HEK293T (cell line): ENCODE data around the gene NSA2.
"Not testable (repeated sequence)": the region's sequence is repeated elsewhere in the genome, so short reads cannot be mapped to it uniquely, and the experiment has no call there.

ENCODE experiments used
- CTCF ChIA-PET: fragments of 350-600 bp; formaldehyde crosslinking; extraction: SDS; loops from one replicate; lab custom pipeline; 2021; ENCODE audit warnings: antibody characterized with exemption, inconsistent platforms; lab: Yijun Ruan, JAX
- POLR2A ChIA-PET: fragments of 350-600 bp; formaldehyde crosslinking; extraction: SDS; loops from one replicate; lab custom pipeline; 2020; ENCODE audit warnings: antibody characterized with exemption, inconsistent platforms; lab: Yijun Ruan, JAX
- DNase-seq: peaks from one replicate; pipeline ENCODE4 v3.0.0; 2012; ENCODE audit warnings: mixed read lengths; ENCODE audit errors: extremely low spot score
- ARNT ChIP-seq: fragments of 450-650 bp; IDR thresholded peaks from 2 replicates; pipeline ENCODE4 v1.6.1; 2017; ENCODE audit warnings: mild to moderate bottlenecking
- BHLHE40 ChIP-seq: fragments of 450-650 bp; IDR thresholded peaks from 2 replicates; pipeline ENCODE4 v1.6.1; 2016; ENCODE audit warnings: mild to moderate bottlenecking, moderate library complexity, borderline replicate concordance
- CTBP1 ChIP-seq: fragments of 450-650 bp; IDR thresholded peaks from 2 replicates; pipeline ENCODE4 v1.6.1; 2016; ENCODE audit warnings: borderline replicate concordance
- ELF4 ChIP-seq: fragments of 450-650 bp; IDR thresholded peaks from 2 replicates; pipeline ENCODE4 v1.6.1; 2017; ENCODE audit warnings: antibody characterized with exemption
- FOXA1 ChIP-seq: fragments of 450-650 bp; IDR thresholded peaks from 2 replicates; pipeline ENCODE4 v1.6.1; 2016; ENCODE audit warnings: mild to moderate bottlenecking
- FOXK2 ChIP-seq: fragments of 450-650 bp; IDR thresholded peaks from 2 replicates; pipeline ENCODE4 v1.6.1; 2016; ENCODE audit warnings: mild to moderate bottlenecking
- FOXM1 ChIP-seq: fragments of 450-650 bp; IDR thresholded peaks from 2 replicates; pipeline ENCODE4 v1.6.1; 2017; ENCODE audit warnings: mild to moderate bottlenecking, borderline replicate concordance
- HDGF ChIP-seq: fragments of 450-650 bp; IDR thresholded peaks from 2 replicates; pipeline ENCODE4 v1.6.1; 2017; ENCODE audit warnings: antibody characterized with exemption, borderline replicate concordance
- L3MBTL2 ChIP-seq: fragments of 450-650 bp; conservative IDR thresholded peaks from 2 replicates; pipeline ENCODE4 v1.6.1; 2016; ENCODE audit warnings: mild to moderate bottlenecking
- LEF1 ChIP-seq: fragments of 450-650 bp; IDR thresholded peaks from 2 replicates; pipeline ENCODE4 v1.6.1; 2017; ENCODE audit warnings: mild to moderate bottlenecking, borderline replicate concordance
- NFRKB ChIP-seq: fragments of 450-650 bp; IDR thresholded peaks from 2 replicates; pipeline ENCODE4 v1.6.1; 2016; ENCODE audit warnings: mild to moderate bottlenecking, moderate library complexity
- PKNOX1 ChIP-seq: fragments of 450-650 bp; IDR thresholded peaks from 2 replicates; pipeline ENCODE4 v1.6.1; 2016
- SP1 ChIP-seq: fragments of 450-650 bp; IDR thresholded peaks from 2 replicates; pipeline ENCODE4 v1.6.1; 2017
- SUZ12 ChIP-seq: fragments of 450-650 bp; IDR thresholded peaks from 2 replicates; pipeline ENCODE4 v1.6.1; 2016; ENCODE audit warnings: mild to moderate bottlenecking
- TARDBP ChIP-seq: fragments of 450-650 bp; IDR thresholded peaks from 2 replicates; pipeline ENCODE4 v1.6.1; 2016
- ZNF384 ChIP-seq: fragments of 450-650 bp; IDR thresholded peaks from 2 replicates; pipeline ENCODE4 v1.6.1; 2016

NSA2 gene

DNA sequence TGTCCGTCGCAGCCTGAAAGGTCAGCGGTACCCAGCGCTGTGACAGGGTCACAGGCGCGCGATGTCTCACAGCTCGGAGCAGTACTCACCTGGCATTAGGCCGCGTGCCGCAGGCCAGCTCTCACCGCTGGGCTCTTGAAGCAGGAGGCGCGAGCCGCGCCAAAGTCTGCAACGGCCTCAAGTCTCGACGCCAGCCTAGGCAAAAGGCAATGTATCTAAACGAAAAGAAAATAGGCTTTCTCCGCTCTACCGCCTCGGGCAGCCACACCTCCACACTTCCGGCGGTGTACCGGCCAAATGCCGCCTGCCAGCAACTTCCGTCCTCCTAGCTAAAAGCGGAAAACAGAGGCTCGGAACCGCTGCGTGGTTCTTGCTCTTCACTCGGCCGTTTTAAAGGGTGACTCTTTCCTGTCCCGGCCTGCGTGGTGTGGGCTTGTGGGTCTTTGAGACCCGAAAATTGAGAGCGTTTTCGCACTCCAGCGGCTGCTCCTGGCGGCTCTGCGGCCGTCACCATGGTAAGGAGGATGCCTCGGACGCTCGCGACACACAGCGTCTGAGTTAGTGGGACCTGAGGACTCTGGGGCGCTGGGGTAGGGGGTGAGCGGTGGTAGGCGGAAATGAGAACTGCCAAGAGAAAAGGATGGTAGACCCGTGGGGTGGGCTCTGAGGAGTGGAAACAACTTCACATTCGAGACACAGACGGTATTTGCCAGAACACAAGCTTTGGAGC lies at the start of gene NSA2, which contains the start of gene GFM2:
TSS of gene NSA2 (plus strand) at position 401 of the 730 bp plus-strand sequence. CDS start at position 513, 112 bp downstream.
TSS of gene GFM2 (minus strand) at position 269 of the 730 bp plus-strand sequence. CDS start 3,375 bp downstream, outside the sequence.
- CTCF ChIA-PET = interaction anchor here (0.6 kb wide), 2 partner anchors 137 to 1955 kb away, joined by 3 read pairs; no protein-coding TSS in a partner anchor
- POLR2A ChIA-PET = interaction anchor here (0.6 to 1.8 kb wide), 6 partner anchors 10 to 132 kb away, joined by 3 to 6 read pairs (median 4); no protein-coding TSS in a partner anchor
- no peak for TF ChIP-seq HDGF
- TF ChIP-seq SP1 = peak; percentile 32; the same call in 1 of the 2 replicates
- TF ChIP-seq ELF4 = peak; percentile 75
- peak; percentile 66 for TF ChIP-seq L3MBTL2
- TF ChIP-seq FOXM1 = peak; percentile 94
- TF ChIP-seq NFRKB = no peak
- TF ChIP-seq FOXK2 = peak; percentile 68; the same call in 1 of the 2 replicates
- no peak for TF ChIP-seq ZNF384
- peak; percentile 92 for TF ChIP-seq CTBP1
- peak; percentile 57 for TF ChIP-seq PKNOX1
- TF ChIP-seq TARDBP = no peak
- no peak for TF ChIP-seq BHLHE40
- TF ChIP-seq LEF1 = peak; percentile 46; the same call in 1 of the 2 replicates
- TF ChIP-seq ARNT = peak; percentile 27; the same call in 1 of the 2 replicates
- no peak for TF ChIP-seq FOXA1
- TF ChIP-seq SUZ12 = no peak
- DNase-seq = peak; percentile 81

DNA sequence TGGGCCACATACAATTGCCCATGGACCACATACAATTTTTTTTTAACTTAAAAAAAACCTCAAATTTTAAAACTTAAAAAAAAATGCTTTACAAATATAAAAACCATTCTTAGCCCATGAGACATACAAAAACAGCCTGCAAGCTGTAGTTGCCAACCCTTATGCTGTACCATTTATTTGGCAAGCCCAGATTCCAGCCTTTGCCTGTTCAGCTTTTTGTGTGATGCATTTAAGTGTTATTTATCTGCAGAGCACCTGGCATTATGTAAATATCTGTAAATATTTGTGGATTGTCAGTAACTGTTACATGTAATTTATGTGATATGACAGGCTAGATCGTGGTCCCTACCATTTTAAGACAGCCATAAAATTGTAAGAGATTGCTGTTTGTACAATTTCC lies 49.5 kb upstream of the NSA2 start:
- CTCF ChIA-PET = interaction anchor here (0.7 kb wide), 1 partner anchor 803 kb away, joined by 3 read pairs; no protein-coding TSS in a partner anchor

DNA sequence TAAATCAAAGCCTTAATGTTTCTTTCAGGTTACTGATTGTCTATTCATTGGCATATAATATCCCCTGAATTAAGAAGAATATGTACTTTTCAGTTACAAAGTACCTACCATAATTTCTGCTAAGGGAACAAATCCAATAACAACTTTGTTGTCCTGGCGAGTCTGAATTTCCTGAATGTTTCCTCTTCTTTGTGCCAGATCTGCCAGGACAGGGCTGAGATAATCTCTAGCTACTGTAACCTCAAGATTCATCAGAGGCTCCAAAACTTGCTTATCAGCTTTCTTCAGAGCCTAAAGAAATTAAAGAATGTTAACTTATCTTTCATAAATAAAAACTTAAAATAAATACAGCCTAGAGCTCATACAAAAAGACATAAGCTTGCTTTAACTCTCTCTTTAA lies 44.8 kb upstream of the NSA2 start:
- POLR2A ChIA-PET = no interaction called here
- TF ChIP-seq LEF1 (no peak), CTBP1 (no peak), ELF4 (no peak), PKNOX1 (no peak), SP1 (no peak), FOXA1 (no peak), FOXK2 (no peak), TARDBP (no peak), ARNT (no peak), NFRKB (no peak), SUZ12 (no peak), HDGF (no peak), L3MBTL2 (no peak), BHLHE40 (no peak), FOXM1 (no peak), ZNF384 (no peak)
- no peak for DNase-seq
- CTCF ChIA-PET = no interaction called here

More for the DNA sequence above, 49.5 kb upstream of the NSA2 start:
- no peak for DNase-seq
- POLR2A ChIA-PET = no interaction called here
- TF ChIP-seq FOXM1 (no peak), PKNOX1 (no peak), CTBP1 (no peak)

GRCh38 chr5:74725331-74725730 lies 41.7 kb upstream of the NSA2 start:
- no peak for DNase-seq
- POLR2A ChIA-PET = no interaction called here
- CTCF ChIA-PET = no interaction called here
- TF ChIP-seq L3MBTL2 (no peak), FOXM1 (no peak), ZNF384 (no peak), CTBP1 (no peak), TARDBP (no peak), BHLHE40 (no peak), ARNT (no peak), FOXK2 (no peak), SP1 (no peak), SUZ12 (no peak), FOXA1 (no peak), HDGF (no peak), LEF1 (no peak)

GRCh38 chr5:74736759-74737158 lies 30.3 kb upstream of the NSA2 start:
- DNase-seq = no peak
- ChIA-PET POLR2A (no interaction called here), CTCF (no interaction called here)
- no peak for TF ChIP-seq FOXK2
- no peak for TF ChIP-seq L3MBTL2
- TF ChIP-seq HDGF = no peak
- TF ChIP-seq ZNF384 = no peak
- TF ChIP-seq SUZ12 = no peak

GRCh38 chr5:74738406-74738805 lies 28.6 kb upstream of the NSA2 start:
- no peak for DNase-seq
- POLR2A ChIA-PET = no interaction called here
- CTCF ChIA-PET = no interaction called here

DNA sequence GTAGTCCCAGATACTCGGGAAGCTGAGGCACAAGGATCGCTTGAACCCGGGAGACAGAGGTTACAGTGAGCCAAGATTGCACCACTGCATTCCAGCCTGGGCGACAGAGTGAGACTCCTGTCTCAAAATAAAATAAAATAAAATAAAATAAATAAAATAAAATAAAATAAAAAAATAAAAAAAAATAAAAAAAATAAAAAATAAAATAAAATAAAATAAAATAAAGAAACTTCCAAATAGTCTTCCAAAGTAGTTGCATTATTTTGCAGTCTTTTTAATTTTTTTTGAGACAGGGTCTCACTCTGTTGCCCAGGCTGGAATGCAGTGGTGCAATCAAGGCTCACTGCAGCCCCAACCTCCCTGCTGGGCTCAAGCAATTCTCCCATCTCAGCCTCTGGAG lies 18.3 kb upstream of the NSA2 start:
- DNase-seq, CTCF ChIA-PET, POLR2A ChIA-PET: not testable (repeated sequence)

More at GRCh38 chr5:74738406-74738805, 28.6 kb upstream of the NSA2 start:
- TF ChIP-seq SUZ12 = no peak
- TF ChIP-seq PKNOX1 = peak; percentile 45; the same call in 1 of the 2 replicates
